ENCODE measurements around the gene TEX11.

DNA sequence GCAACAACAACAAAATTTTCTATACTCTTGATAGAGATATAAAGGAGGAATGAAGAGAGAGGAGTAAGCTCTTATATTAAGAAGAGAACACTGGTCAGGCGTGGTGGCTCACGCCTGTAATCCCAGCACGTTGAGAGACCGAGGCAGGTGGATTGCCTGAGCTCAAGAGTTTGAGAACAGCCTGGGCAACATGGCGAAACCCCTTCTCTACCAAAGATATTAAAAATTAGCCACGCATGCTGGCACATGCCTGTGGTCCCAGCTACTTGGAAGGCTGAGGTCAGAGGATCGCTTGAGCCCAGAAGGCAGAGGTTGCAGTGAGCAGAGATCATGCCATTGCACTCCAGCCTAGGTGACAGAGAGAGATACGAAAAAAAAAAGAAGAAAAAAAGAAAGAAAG lies 102.4 kb downstream of the TEX11 start:
- TF ChIP-seq, protein P1, sequence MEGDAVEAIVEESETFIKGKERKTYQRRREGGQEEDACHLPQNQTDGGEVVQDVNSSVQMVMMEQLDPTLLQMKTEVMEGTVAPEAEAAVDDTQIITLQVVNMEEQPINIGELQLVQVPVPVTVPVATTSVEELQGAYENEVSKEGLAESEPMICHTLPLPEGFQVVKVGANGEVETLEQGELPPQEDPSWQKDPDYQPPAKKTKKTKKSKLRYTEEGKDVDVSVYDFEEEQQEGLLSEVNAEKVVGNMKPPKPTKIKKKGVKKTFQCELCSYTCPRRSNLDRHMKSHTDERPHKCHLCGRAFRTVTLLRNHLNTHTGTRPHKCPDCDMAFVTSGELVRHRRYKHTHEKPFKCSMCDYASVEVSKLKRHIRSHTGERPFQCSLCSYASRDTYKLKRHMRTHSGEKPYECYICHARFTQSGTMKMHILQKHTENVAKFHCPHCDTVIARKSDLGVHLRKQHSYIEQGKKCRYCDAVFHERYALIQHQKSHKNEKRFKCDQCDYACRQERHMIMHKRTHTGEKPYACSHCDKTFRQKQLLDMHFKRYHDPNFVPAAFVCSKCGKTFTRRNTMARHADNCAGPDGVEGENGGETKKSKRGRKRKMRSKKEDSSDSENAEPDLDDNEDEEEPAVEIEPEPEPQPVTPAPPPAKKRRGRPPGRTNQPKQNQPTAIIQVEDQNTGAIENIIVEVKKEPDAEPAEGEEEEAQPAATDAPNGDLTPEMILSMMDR (conservative IDR thresholded peaks at IDR 0.05; ENCODE audit: low read depth, low read length), result no peak
- no peak for TF ChIP-seq EZH2 (IDR thresholded peaks at IDR 0.05; ENCODE audit: borderline replicate concordance, low read depth, low read length, poor library complexity, severe bottlenecking)
